ENCODE results near the gene AHRR. TPM values are rescaled to one million over a fixed set of nuclear protein-coding genes. Genes with fewer than 3 reads are reported as not detected.
"Not testable (repeated sequence)": the region's sequence is repeated elsewhere in the genome, so short reads cannot be mapped to it uniquely, and the experiment has no call there.

The AHRR gene
- total and polyA plus RNA-seq, 9 of the 15 experiments (the other 6 are each of a cell fraction or from before 2014, with no cell fraction given): 0.06 to 1.6 (median 0.75) TPM; not detected in 1

DNA sequence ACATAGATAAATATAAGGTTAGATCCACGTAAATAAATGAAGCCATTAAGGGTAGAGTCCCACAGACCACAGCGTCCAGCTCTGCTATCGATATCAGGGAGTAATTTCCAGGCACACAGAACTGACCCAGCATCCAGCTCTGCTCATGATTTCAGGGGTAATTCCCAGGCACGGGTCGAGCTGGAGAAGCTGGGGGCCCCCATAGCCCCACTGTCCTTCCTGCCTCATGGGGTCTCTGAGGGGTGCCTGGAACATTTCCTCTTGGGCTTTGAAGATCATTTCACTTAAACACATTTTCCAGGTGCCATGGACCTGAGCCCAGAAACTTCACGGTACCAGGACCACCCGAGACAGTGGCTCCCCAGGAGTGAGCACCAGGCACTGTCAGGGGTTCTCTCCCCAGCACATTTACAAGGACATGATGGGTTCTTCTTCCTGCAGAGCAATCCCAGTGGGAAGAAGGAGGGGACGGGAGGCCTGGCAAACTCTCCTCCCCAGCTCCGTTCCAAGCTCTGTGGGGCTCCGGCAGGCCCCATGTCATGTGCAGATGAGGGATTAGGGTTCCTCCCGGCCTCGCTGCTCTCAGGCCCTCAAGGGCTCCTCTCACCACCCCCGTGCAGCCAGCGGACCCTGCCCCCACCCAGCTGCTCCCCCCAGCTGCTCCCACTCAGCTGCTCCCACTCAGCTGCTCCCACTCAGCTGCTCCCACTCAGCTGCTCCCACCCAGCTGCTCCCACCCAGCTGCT is 23.4 kb upstream of the AHRR start:
- H2AFZ ChIP-seq (ENCODE audit: low read depth, low read length); H3K79me2 ChIP-seq (ENCODE audit: control insufficient read depth, insufficient read depth, low read length); H3K4me3 ChIP-seq; H3K4me2 ChIP-seq (ENCODE audit: insufficient read depth, low read length); in situ Hi-C loops (cut with MboI); H3K9me3 ChIP-seq (replicated peaks; ENCODE audit: control insufficient read depth, insufficient read depth, low read depth, low read length); BruUV-seq (replicated peaks); DNase-seq (ENCODE audit: extremely low read depth in 1 of 4, low spot score in 3 of 4); H3K27me3 ChIP-seq (ENCODE audit: control insufficient read depth in 2 of 2, insufficient read depth in 2 of 2, low read length in 2 of 2); H3K9me1 ChIP-seq (ENCODE audit: control insufficient read depth, insufficient read depth, low read length); intact Hi-C loops (cut with micrococcal nuclease); H3K36me3 ChIP-seq (ENCODE audit: control insufficient read depth, insufficient read depth, low read length); ATAC-seq; H3K27ac ChIP-seq (ENCODE audit: extremely low read depth, low read depth, low read length); FAIRE-seq; H3K9ac ChIP-seq (ENCODE audit: insufficient read depth in 1 of 2, low read depth in 2 of 2, low read length in 2 of 2); H3K4me1 ChIP-seq (replicated peaks in 1 of 2; ENCODE audit: control insufficient read depth in 2 of 2, insufficient read depth in 2 of 2, low read length in 2 of 2); H4K20me1 ChIP-seq (replicated peaks; ENCODE audit: control insufficient read depth, insufficient read depth, low read length); CTCF ChIA-PET (ENCODE audit: low intra/inter-chr PET ratio): not testable (repeated sequence)
- 99% methylated on average over 8 of the region's 14 CpGs for WGBS (ENCODE audit: insufficient coverage, low coverage, missing lambda C conversion rate)
- POLR2A ChIA-PET: interaction anchor here (0.5 kb wide), 1 partner anchor 345 kb away, joined by 3 read pairs; no protein-coding TSS in a partner anchor

GRCh38 chr5:298737-299125 is 22.8 kb upstream of the AHRR start:
- Histone ChIP-seq H3K9me1 (ENCODE audit: control insufficient read depth, insufficient read depth, low read length) (peaks cover 3% of the 10 kb centered on the region), H3K79me2 (ENCODE audit: control insufficient read depth, insufficient read depth, low read length) (no peaks in the 10 kb centered on the region; the same call in none of the 3 replicates), H3K9ac (ENCODE audit: insufficient read depth in 1 of 2, low read depth in 2 of 2, low read length in 2 of 2) (no peak overlapping the region), H3K4me3 (no peak overlapping the region), H3K27ac (ENCODE audit: extremely low read depth, low read depth, low read length) (no peak overlapping the region), H4K20me1 (replicated peaks; ENCODE audit: control insufficient read depth, insufficient read depth, low read length) (peaks cover 8% of the 10 kb centered on the region), H3K9me3 (replicated peaks; ENCODE audit: control insufficient read depth, insufficient read depth, low read depth, low read length) (no peaks in the 10 kb centered on the region), H3K36me3 (ENCODE audit: control insufficient read depth, insufficient read depth, low read length) (no peaks in the 10 kb centered on the region), H2AFZ (ENCODE audit: low read depth, low read length) (no peak overlapping the region), H3K4me2 (ENCODE audit: insufficient read depth, low read length) (no peak overlapping the region), H3K27me3 (ENCODE audit: control insufficient read depth in 2 of 2, insufficient read depth in 2 of 2, low read length in 2 of 2) (no peaks in the 10 kb centered on the region), H3K4me1 (replicated peaks in 1 of 2; ENCODE audit: control insufficient read depth in 2 of 2, insufficient read depth in 2 of 2, low read length in 2 of 2) (0 out of 5 replicates have a peak, but pooled peaks cover 0 to 3% of the 10 kb centered on the region in 2 experiments)
- intact Hi-C loops (cut with micrococcal nuclease): no loop called here
- ATAC-seq (no peak), DNase-seq (ENCODE audit: extremely low read depth in 1 of 4, low spot score in 3 of 4) (no peak), FAIRE-seq (no peak)
- in situ Hi-C loops (cut with MboI): no loop called here
- BruUV-seq (replicated peaks): no TSS peak
- ChIA-PET POLR2A (interaction anchor here (0.5 to 0.6 kb wide), 2 partner anchors 345 to 997 kb away, joined by 3 read pairs; no protein-coding TSS in a partner anchor), CTCF (ENCODE audit: low intra/inter-chr PET ratio) (no interaction called here)
- WGBS (ENCODE audit: insufficient coverage, low coverage, missing lambda C conversion rate): 0% methylated on average over 1 of the region's 2 CpGs
- TF ChIP-seq SMAD1 (IDR thresholded peaks at IDR 0.05; ENCODE audit: low read depth, low read length, partially characterized antibody) (no peak), PURB (CRISPR knock-in tag; IDR thresholded peaks at IDR 0.05; ENCODE audit: low read depth) (no peak), SNAPC5 (CRISPR knock-in tag; IDR thresholded peaks at IDR 0.05) (no peak), ZNF583 (CRISPR knock-in tag; IDR thresholded peaks at IDR 0.05) (no peak), SOX6 (IDR thresholded peaks at IDR 0.05) (no peak), TCFL5 (CRISPR knock-in tag; conservative IDR thresholded peaks at IDR 0.05) (no peak), HDAC2 (IDR thresholded peaks at IDR 0.05) (no peak), TAF1 (IDR thresholded peaks at IDR 0.05; ENCODE audit: control insufficient read depth, extremely low read depth, insufficient read depth, low read length, severe bottlenecking) (no peak), E2F5 (CRISPR knock-in tag; IDR thresholded peaks at IDR 0.05) (no peak), HSF4 (CRISPR knock-in tag; IDR thresholded peaks at IDR 0.05; ENCODE audit: borderline replicate concordance) (no peak), SMARCE1 (IDR thresholded peaks at IDR 0.05) (no peak), NCOA1 (IDR thresholded peaks at IDR 0.05; ENCODE audit: low read depth) (no peak)
- TF ChIP-seq, protein P1, sequence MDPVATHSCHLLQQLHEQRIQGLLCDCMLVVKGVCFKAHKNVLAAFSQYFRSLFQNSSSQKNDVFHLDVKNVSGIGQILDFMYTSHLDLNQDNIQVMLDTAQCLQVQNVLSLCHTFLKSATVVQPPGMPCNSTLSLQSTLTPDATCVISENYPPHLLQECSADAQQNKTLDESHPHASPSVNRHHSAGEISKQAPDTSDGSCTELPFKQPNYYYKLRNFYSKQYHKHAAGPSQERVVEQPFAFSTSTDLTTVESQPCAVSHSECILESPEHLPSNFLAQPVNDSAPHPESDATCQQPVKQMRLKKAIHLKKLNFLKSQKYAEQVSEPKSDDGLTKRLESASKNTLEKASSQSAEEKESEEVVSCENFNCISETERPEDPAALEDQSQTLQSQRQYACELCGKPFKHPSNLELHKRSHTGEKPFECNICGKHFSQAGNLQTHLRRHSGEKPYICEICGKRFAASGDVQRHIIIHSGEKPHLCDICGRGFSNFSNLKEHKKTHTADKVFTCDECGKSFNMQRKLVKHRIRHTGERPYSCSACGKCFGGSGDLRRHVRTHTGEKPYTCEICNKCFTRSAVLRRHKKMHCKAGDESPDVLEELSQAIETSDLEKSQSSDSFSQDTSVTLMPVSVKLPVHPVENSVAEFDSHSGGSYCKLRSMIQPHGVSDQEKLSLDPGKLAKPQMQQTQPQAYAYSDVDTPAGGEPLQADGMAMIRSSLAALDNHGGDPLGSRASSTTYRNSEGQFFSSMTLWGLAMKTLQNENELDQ (CRISPR knock-in tag; IDR thresholded peaks at IDR 0.05; ENCODE audit: borderline replicate concordance): no peak
